GM12875 (cell line): ENCODE results near the gene IL11RA.

Experiments used
- H3K4me3 ChIP-seq: one replicate; pipeline ENCODE4 v1.5.1; 2011; ENCODE audit warnings: low read depth, low read length, control low read depth
- TF ChIP-seq, protein P1 (sequence below): IDR thresholded peaks from 2 replicates; pipeline ENCODE4 v1.5.1; 2011; ENCODE audit warnings: low read depth, mild to moderate bottlenecking, control low read depth, inconsistent platforms, low read length, moderate library complexity, borderline replicate concordance; ENCODE audit not compliant: insufficient read depth

The IL11RA gene

GRCh38 chr9:34710023-34710422 lies 58.0 kb downstream of the IL11RA start, which contains the start of gene CCL21:
TSS of gene CCL21 (minus strand) at chr9:34710136. CDS start at chr9:34710066, 70 bp downstream.
- TF ChIP-seq, protein P1, sequence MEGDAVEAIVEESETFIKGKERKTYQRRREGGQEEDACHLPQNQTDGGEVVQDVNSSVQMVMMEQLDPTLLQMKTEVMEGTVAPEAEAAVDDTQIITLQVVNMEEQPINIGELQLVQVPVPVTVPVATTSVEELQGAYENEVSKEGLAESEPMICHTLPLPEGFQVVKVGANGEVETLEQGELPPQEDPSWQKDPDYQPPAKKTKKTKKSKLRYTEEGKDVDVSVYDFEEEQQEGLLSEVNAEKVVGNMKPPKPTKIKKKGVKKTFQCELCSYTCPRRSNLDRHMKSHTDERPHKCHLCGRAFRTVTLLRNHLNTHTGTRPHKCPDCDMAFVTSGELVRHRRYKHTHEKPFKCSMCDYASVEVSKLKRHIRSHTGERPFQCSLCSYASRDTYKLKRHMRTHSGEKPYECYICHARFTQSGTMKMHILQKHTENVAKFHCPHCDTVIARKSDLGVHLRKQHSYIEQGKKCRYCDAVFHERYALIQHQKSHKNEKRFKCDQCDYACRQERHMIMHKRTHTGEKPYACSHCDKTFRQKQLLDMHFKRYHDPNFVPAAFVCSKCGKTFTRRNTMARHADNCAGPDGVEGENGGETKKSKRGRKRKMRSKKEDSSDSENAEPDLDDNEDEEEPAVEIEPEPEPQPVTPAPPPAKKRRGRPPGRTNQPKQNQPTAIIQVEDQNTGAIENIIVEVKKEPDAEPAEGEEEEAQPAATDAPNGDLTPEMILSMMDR, result no peak
- no peak within 1 kb of the TSS for H3K4me3 ChIP-seq
